ENCODE data around the gene DNAAF8.

Gene DNAAF8

DNA sequence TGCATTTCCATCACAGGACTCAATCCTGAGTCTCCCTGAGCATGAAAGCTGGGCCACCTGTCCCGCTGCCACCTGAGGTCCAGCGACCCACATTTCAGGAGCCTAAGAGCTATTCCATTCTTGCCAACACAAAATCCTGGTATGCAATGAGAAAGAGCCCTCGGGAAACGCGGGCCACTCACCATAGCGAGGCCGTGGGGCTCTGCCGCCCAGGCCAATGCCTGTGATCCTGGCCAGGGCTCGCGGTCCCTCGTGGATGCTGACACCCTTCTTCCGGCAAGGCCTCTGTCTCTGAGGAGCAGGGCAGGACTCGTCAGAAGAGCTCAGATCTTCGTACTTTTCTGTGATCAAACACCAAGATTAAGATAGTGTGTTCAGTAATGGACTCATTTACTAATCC is 29.4 kb upstream of the DNAAF8 start:
- Histone ChIP-seq H3K27ac (ENCODE audit: low read depth, low read length) (no peak overlapping the region), H3K4me1 (ENCODE audit: control insufficient read depth, insufficient read depth, low read length) (no peaks in the 10 kb centered on the region), H3K9me3 (ENCODE audit: control insufficient read depth, insufficient read depth, low read length) (no peaks in the 10 kb centered on the region), H3K36me3 (ENCODE audit: control insufficient read depth, insufficient read depth, low read length) (peaks cover 76% of the 10 kb centered on the region), H3K4me3 (ENCODE audit: low read depth, low read length) (no peak overlapping the region), H3K9ac (ENCODE audit: low read depth, low read length) (no peak overlapping the region), H3K27me3 (ENCODE audit: control insufficient read depth, insufficient read depth, low read length) (no peaks in the 10 kb centered on the region)

DNA sequence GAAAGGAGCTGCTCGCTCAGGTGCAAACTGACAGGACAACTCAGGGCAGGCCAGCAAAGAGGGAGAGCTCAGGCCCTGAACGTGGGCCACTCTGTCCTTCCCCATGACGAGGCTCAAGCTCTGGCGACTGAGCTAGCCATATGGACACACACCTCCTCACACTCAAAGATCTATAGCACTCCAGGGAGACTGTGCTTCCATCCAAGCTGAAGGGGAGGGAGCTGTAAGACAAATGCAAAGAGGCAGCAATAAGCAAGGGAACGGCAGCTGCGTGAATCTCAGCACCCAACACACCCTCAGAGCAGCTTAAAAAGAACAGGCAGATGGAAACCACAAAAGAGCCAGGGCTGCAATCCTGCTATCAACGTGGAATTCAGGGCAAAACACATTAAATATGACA is 27.5 kb upstream of the DNAAF8 start:
- Histone ChIP-seq H3K4me1 (ENCODE audit: control insufficient read depth, insufficient read depth, low read length) (no peaks in the 10 kb centered on the region), H3K36me3 (ENCODE audit: control insufficient read depth, insufficient read depth, low read length) (peaks cover 68% of the 10 kb centered on the region), H3K4me3 (ENCODE audit: low read depth, low read length) (no peak overlapping the region), H3K9ac (ENCODE audit: low read depth, low read length) (no peak overlapping the region), H3K9me3 (ENCODE audit: control insufficient read depth, insufficient read depth, low read length) (no peaks in the 10 kb centered on the region), H3K27ac (ENCODE audit: low read depth, low read length) (no peak overlapping the region), H3K27me3 (ENCODE audit: control insufficient read depth, insufficient read depth, low read length) (no peaks in the 10 kb centered on the region)

GRCh38 chr16:4709481-4709880 is 24.9 kb upstream of the DNAAF8 start:
- H3K4me1 ChIP-seq (ENCODE audit: control insufficient read depth, insufficient read depth, low read length), result peaks cover 12% of the 10 kb centered on the region
- no peaks in the 10 kb centered on the region for H3K9me3 ChIP-seq (ENCODE audit: control insufficient read depth, insufficient read depth, low read length)
- peaks cover 73% of the 10 kb centered on the region for H3K36me3 ChIP-seq (ENCODE audit: control insufficient read depth, insufficient read depth, low read length)
- no peak overlapping the region for H3K27ac ChIP-seq (ENCODE audit: low read depth, low read length)
- H3K27me3 ChIP-seq (ENCODE audit: control insufficient read depth, insufficient read depth, low read length), result no peaks in the 10 kb centered on the region
- no peak overlapping the region for H3K9ac ChIP-seq (ENCODE audit: low read depth, low read length)
- H3K4me3 ChIP-seq (ENCODE audit: low read depth, low read length), result no peak overlapping the region

- no peaks in the 10 kb centered on the region for H3K9me3 ChIP-seq (ENCODE audit: control insufficient read depth, insufficient read depth, low read length)
- H3K4me1 ChIP-seq (ENCODE audit: control insufficient read depth, insufficient read depth, low read length), result peaks cover 20% of the 10 kb centered on the region
- H3K4me3 ChIP-seq (ENCODE audit: low read depth, low read length), result no peak overlapping the region; the same call in 1 of the 2 replicates
- H3K9ac ChIP-seq (ENCODE audit: low read depth, low read length), result no peak overlapping the region
- no peaks in the 10 kb centered on the region for H3K27me3 ChIP-seq (ENCODE audit: control insufficient read depth, insufficient read depth, low read length)
- H3K36me3 ChIP-seq (ENCODE audit: control insufficient read depth, insufficient read depth, low read length), result peaks cover 49% of the 10 kb centered on the region
- peak overlapping the region; percentile 76 for H3K27ac ChIP-seq (ENCODE audit: low read depth, low read length)
Observed at GRCh38 chr16:4713663-4714501, 20.5 kb upstream of the DNAAF8 start.

DNA sequence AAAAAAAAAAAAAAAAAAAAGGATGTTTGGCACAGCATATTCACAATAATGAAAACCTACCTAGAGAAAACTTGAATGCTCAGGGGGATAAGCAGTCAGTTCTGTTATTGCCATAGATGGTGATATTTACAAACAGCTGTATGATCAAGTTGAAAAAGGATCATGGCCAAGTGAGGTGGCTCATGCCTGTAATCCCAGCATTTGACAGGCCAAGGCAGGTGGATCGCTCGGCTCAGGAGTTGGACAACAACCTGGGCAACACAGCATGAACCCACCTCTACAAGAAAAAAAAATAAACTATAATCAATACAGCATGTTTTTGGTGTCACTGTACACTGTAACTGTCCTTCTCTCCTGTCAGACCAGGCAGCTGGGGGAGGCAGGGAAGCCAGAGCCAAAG is 19.3 kb upstream of the DNAAF8 start:
- H3K36me3 ChIP-seq (ENCODE audit: control insufficient read depth, insufficient read depth, low read length), result peaks cover 42% of the 10 kb centered on the region
- H3K4me3 ChIP-seq (ENCODE audit: low read depth, low read length), result no peak overlapping the region
- peaks cover 22% of the 10 kb centered on the region for H3K4me1 ChIP-seq (ENCODE audit: control insufficient read depth, insufficient read depth, low read length)
- H3K27me3 ChIP-seq (ENCODE audit: control insufficient read depth, insufficient read depth, low read length), result no peaks in the 10 kb centered on the region
- H3K9me3 ChIP-seq (ENCODE audit: control insufficient read depth, insufficient read depth, low read length), result no peaks in the 10 kb centered on the region
- no peak overlapping the region for H3K27ac ChIP-seq (ENCODE audit: low read depth, low read length)
- H3K9ac ChIP-seq (ENCODE audit: low read depth, low read length), result no peak overlapping the region

DNA sequence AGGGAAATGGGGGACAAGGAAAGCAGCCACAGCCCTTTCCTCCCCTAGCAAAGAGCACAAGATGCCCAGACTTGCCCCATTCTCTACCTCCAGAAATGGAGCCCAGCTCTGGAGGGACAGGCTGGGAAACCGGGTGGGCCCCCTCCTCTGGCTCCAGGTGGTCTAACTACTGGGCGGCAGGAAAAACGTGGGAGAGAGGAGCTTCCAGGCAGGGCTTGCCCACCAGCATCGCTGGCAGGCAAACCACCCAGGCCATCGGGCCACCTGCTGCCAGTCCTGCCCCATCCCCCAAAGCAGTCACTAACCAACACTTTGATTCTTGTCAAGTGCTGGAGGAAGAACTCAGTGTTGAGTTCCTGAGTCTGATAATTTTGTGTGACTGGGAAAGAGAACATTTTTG is 15.9 kb upstream of the DNAAF8 start:
- H3K27ac ChIP-seq (ENCODE audit: low read depth, low read length), result peak overlapping the region; percentile 63
- peaks cover 20% of the 10 kb centered on the region for H3K4me1 ChIP-seq (ENCODE audit: control insufficient read depth, insufficient read depth, low read length)
- H3K4me3 ChIP-seq (ENCODE audit: low read depth, low read length), result no peak overlapping the region
- H3K27me3 ChIP-seq (ENCODE audit: control insufficient read depth, insufficient read depth, low read length), result no peaks in the 10 kb centered on the region
- H3K9ac ChIP-seq (ENCODE audit: low read depth, low read length), result no peak overlapping the region
- no peaks in the 10 kb centered on the region for H3K9me3 ChIP-seq (ENCODE audit: control insufficient read depth, insufficient read depth, low read length)
- peaks cover 28% of the 10 kb centered on the region for H3K36me3 ChIP-seq (ENCODE audit: control insufficient read depth, insufficient read depth, low read length)

- Histone ChIP-seq H3K27me3 (ENCODE audit: control insufficient read depth, insufficient read depth, low read length) (no peaks in the 10 kb centered on the region), H3K36me3 (ENCODE audit: control insufficient read depth, insufficient read depth, low read length) (peaks cover 50% of the 10 kb centered on the region), H3K9ac (ENCODE audit: low read depth, low read length) (no peak overlapping the region), H3K27ac (ENCODE audit: low read depth, low read length) (no peak overlapping the region), H3K4me1 (ENCODE audit: control insufficient read depth, insufficient read depth, low read length) (peaks cover 8% of the 10 kb centered on the region; the same call in 1 of the 2 replicates), H3K9me3 (ENCODE audit: control insufficient read depth, insufficient read depth, low read length) (no peaks in the 10 kb centered on the region), H3K4me3 (ENCODE audit: low read depth, low read length) (no peak overlapping the region)
Observed at GRCh38 chr16:4723071-4723767, 11.1 kb upstream of the DNAAF8 start.

DNA sequence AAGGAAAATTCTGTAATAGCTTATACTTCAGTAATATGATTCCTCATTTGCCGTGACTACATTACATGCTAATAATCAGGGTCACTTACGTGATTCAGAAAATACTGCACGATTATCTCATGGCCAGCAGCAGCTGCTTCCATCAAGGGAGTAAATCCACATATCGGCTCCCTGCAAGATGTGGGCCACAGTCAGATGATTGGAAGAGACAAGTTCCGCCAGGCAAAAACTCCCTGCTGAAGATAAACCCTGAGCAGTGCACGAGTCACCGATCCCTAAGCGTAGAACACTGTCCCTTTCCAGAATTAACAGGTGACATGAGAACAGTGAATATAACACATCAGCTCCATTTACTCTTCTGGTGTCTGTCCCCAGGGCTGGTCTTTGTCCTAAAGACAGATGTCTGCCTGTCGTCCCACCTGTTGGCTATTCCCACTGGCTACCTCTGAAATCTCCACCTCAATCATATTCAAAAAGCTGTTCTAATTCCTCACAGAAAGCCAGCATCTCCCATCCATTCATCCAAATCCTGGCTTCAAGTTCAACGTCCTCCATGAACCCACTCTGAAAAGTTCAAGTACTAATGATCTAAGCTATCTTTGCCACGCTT is 9.6 kb upstream of the DNAAF8 start:
- no peaks in the 10 kb centered on the region for H3K9me3 ChIP-seq (ENCODE audit: control insufficient read depth, insufficient read depth, low read length)
- no peaks in the 10 kb centered on the region for H3K27me3 ChIP-seq (ENCODE audit: control insufficient read depth, insufficient read depth, low read length)
- H3K9ac ChIP-seq (ENCODE audit: low read depth, low read length), result no peak overlapping the region
- H3K36me3 ChIP-seq (ENCODE audit: control insufficient read depth, insufficient read depth, low read length), result peaks cover 64% of the 10 kb centered on the region
- H3K4me3 ChIP-seq (ENCODE audit: low read depth, low read length), result no peak overlapping the region
- H3K27ac ChIP-seq (ENCODE audit: low read depth, low read length), result no peak overlapping the region
- H3K4me1 ChIP-seq (ENCODE audit: control insufficient read depth, insufficient read depth, low read length), result no peaks in the 10 kb centered on the region

- H3K4me3 ChIP-seq (ENCODE audit: low read depth, low read length), result no peak overlapping the region
- H3K36me3 ChIP-seq (ENCODE audit: control insufficient read depth, insufficient read depth, low read length), result peaks cover 80% of the 10 kb centered on the region
- H3K9ac ChIP-seq (ENCODE audit: low read depth, low read length), result no peak overlapping the region
- H3K9me3 ChIP-seq (ENCODE audit: control insufficient read depth, insufficient read depth, low read length), result no peaks in the 10 kb centered on the region
- H3K27ac ChIP-seq (ENCODE audit: low read depth, low read length), result no peak overlapping the region
- H3K27me3 ChIP-seq (ENCODE audit: control insufficient read depth, insufficient read depth, low read length), result no peaks in the 10 kb centered on the region
- H3K4me1 ChIP-seq (ENCODE audit: control insufficient read depth, insufficient read depth, low read length), result no peaks in the 10 kb centered on the region
Observed at GRCh38 chr16:4726616-4727015, 7.7 kb upstream of the DNAAF8 start.

- no peak overlapping the region for H3K27ac ChIP-seq (ENCODE audit: low read depth, low read length)
- no peaks in the 10 kb centered on the region for H3K4me1 ChIP-seq (ENCODE audit: control insufficient read depth, insufficient read depth, low read length)
- no peaks in the 10 kb centered on the region for H3K27me3 ChIP-seq (ENCODE audit: control insufficient read depth, insufficient read depth, low read length)
- H3K4me3 ChIP-seq (ENCODE audit: low read depth, low read length), result no peak overlapping the region
- H3K9ac ChIP-seq (ENCODE audit: low read depth, low read length), result no peak overlapping the region
- H3K36me3 ChIP-seq (ENCODE audit: control insufficient read depth, insufficient read depth, low read length), result peaks cover 72% of the 10 kb centered on the region
- H3K9me3 ChIP-seq (ENCODE audit: control insufficient read depth, insufficient read depth, low read length), result no peaks in the 10 kb centered on the region
Observed at GRCh38 chr16:4728676-4729075, 5.7 kb upstream of the DNAAF8 start.

DNA sequence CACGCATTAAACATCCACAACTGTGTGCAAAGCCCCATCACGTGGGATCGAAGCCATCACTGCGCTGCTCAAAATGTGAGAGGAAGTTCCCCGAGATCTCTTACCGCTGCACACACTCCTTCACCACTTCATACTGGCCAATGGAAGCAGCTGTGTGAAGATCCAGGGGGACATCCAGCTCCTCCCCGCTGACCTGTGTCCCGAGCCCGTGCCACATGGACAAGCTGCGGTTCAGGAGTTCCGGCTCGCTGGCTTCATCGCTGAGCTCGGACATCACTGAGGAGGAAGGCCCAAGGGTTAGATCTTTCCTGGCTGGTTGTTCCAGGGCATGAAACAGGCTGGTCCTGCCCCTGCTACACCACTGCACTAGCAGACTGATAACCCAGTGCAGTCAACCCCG is 4.5 kb upstream of the DNAAF8 start:
- Histone ChIP-seq H3K4me3 (ENCODE audit: low read depth, low read length) (no peak overlapping the region), H3K27ac (ENCODE audit: low read depth, low read length) (no peak overlapping the region), H3K4me1 (ENCODE audit: control insufficient read depth, insufficient read depth, low read length) (no peaks in the 10 kb centered on the region), H3K9ac (ENCODE audit: low read depth, low read length) (no peak overlapping the region), H3K27me3 (ENCODE audit: control insufficient read depth, insufficient read depth, low read length) (no peaks in the 10 kb centered on the region), H3K9me3 (ENCODE audit: control insufficient read depth, insufficient read depth, low read length) (no peaks in the 10 kb centered on the region), H3K36me3 (ENCODE audit: control insufficient read depth, insufficient read depth, low read length) (peaks cover 60% of the 10 kb centered on the region)
